Measurements from ENCODE around the gene EML1.
A peak's percentile ranks its signal among the peaks of the same experiment; 100 is the strongest.

The EML1 gene

DNA sequence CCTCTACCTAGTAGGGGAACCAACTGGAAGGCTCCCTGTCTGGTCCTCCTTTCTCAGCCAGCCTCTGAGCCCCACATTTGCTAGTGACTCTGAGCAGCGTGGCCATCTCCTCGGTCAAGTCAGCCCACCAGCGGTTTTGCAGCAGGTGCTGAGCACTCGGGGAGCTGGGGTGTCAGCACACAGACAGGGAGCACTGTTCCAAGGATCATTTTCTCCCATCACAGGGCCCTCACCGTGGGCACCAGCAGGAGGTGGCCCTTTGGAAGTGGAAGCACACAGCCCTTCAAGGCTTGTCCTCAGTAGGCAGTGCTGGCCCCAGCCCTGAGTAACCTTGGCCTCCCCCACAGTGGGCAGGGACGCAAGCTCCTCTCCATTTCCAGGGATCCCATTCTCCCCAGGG is 24.1 kb upstream of the EML1 start:
- TF ChIP-seq, protein P1, sequence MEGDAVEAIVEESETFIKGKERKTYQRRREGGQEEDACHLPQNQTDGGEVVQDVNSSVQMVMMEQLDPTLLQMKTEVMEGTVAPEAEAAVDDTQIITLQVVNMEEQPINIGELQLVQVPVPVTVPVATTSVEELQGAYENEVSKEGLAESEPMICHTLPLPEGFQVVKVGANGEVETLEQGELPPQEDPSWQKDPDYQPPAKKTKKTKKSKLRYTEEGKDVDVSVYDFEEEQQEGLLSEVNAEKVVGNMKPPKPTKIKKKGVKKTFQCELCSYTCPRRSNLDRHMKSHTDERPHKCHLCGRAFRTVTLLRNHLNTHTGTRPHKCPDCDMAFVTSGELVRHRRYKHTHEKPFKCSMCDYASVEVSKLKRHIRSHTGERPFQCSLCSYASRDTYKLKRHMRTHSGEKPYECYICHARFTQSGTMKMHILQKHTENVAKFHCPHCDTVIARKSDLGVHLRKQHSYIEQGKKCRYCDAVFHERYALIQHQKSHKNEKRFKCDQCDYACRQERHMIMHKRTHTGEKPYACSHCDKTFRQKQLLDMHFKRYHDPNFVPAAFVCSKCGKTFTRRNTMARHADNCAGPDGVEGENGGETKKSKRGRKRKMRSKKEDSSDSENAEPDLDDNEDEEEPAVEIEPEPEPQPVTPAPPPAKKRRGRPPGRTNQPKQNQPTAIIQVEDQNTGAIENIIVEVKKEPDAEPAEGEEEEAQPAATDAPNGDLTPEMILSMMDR (IDR thresholded peaks at IDR 0.05; ENCODE audit: low read depth, low read length) = no peak
- no peak overlapping the region for H3K4me3 ChIP-seq (ENCODE audit: low read depth, low read length)
- H3K9me3 ChIP-seq = no peaks in the 10 kb centered on the region
- no peaks in the 10 kb centered on the region for H3K36me3 ChIP-seq
- H3K4me1 ChIP-seq = peaks cover 10% of the 10 kb centered on the region
- no peak for DNase-seq
- H3K27me3 ChIP-seq = no peaks in the 10 kb centered on the region

DNA sequence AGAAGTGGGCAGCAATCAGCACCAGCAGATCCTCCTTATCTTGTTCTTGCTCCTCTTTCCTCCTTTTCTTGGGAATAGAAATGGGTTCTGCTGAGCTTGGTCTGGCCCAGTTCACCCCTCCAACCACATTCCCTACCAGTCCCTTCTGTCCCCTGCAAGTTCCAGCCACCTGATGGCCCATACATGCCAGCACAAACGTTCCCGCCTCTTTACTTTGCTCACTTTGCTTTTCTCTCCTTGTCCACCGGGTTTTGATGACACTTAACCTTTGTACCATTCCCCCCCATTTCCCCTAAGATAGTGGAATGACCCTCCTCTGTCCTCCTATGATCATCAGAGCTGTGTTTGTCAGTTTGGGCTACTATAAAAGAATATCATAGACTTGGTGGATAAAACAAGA is 23.4 kb upstream of the EML1 start:
- no peaks in the 10 kb centered on the region for H3K27me3 ChIP-seq
- peaks cover 17% of the 10 kb centered on the region for H3K4me1 ChIP-seq
- H3K36me3 ChIP-seq = no peaks in the 10 kb centered on the region
- no peak overlapping the region for H3K4me3 ChIP-seq (ENCODE audit: low read depth, low read length)
- TF ChIP-seq, protein P1 (IDR thresholded peaks at IDR 0.05; ENCODE audit: low read depth, low read length) = no peak
- H3K9me3 ChIP-seq = no peaks in the 10 kb centered on the region
- DNase-seq = no peak

DNA sequence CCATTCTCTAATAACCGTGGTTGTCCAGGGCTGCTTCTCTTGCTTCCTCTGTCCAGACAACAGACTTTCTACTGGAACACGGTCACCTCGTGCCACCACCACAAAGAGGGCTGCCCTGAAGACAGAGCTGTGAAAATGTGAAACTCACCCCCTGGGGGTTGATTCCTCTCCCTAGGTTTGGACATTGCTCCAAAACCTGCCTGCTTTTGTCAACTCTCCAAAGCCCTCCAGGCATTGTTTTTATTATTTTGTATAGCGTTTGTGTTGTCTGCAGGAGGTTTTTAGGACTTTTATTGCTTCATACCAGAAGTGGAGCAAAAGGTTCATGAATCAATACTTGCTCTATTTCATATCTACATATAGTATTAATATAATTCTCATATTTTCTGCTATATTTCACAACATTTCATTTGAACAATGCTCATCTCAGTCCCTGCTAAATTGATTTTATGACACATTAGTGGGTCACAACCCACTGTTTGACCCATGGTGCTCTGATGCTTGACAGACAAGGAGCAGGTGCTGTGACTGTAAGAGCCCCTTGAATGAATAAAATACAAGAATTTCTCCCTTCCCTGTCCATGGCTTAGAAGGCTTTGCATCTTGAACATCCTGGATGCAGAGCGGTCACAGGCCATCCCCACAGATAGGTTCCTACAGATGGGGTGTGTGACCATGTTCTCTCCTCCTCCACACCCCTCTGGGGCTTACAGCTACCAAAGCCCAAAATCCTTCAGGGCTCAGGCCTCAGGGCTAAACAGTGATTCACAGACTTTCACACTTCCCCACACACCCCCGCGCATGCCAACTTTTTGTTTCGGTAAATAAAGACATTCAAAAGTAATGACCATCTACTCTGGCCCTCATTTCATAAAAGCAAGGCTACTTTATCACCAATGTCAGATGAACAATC is 20.6 kb upstream of the EML1 start:
- no peak for DNase-seq
- TF ChIP-seq, protein P1 (IDR thresholded peaks at IDR 0.05; ENCODE audit: low read depth, low read length) = no peak
- Histone ChIP-seq H3K36me3 (no peaks in the 10 kb centered on the region), H3K4me1 (peaks cover 21% of the 10 kb centered on the region), H3K9me3 (no peaks in the 10 kb centered on the region), H3K27me3 (no peaks in the 10 kb centered on the region), H3K4me3 (ENCODE audit: low read depth, low read length) (no peak overlapping the region)

DNA sequence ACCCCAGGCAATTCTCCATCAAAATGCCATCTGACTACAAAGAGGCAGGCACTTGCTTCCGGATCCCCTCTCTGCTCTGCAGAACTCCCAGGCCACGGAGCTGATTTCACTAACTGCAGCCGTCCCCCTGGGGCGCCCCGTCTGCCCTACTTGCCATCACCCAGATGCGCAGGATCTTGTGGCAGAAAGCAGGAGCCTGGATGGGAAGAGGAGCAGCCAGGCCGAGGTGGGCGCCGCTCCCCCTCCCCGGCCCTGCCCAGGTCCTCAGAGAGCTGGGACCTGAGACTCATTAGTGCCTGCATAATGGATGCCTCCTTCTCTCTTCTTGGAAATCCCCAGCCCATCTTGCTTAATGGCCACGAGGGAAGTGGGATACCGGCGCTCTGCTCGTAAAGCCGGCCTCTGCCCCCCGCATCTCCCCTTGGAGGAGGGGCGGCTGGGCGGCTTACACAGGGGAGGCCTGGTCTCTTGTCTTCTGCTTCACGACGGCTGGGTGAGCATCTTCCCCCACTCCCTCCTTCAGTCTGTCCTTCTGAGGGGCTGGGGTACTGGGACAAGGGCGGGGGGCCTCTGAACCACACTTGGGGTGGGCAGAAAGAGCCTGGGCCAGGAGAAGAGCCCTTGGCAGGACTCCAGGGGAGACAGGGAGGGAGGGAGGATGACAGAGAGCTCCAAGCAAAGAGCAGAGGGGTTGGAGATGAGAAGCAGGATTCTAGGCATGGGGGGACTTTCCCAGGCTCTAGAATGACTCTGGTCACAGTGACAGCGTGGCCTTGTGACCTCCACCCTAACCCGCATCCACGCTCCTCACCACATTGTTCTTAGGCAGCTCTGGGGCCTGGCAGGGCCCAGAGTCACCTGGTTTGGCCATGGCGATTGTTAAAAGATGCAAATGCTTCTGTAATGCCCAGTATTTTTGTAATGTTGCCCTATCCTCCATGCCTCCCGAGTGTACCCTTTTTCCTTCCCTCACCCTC is 19.4 kb upstream of the EML1 start:
- TF ChIP-seq, protein P1 (IDR thresholded peaks at IDR 0.05; ENCODE audit: low read depth, low read length) = no peak
- H3K4me1 ChIP-seq = peaks cover 21% of the 10 kb centered on the region
- no peaks in the 10 kb centered on the region for H3K9me3 ChIP-seq
- H3K27me3 ChIP-seq = no peaks in the 10 kb centered on the region
- H3K36me3 ChIP-seq = no peaks in the 10 kb centered on the region
- H3K4me3 ChIP-seq (ENCODE audit: low read depth, low read length) = no peak overlapping the region
- peak; percentile 49 for DNase-seq

DNA sequence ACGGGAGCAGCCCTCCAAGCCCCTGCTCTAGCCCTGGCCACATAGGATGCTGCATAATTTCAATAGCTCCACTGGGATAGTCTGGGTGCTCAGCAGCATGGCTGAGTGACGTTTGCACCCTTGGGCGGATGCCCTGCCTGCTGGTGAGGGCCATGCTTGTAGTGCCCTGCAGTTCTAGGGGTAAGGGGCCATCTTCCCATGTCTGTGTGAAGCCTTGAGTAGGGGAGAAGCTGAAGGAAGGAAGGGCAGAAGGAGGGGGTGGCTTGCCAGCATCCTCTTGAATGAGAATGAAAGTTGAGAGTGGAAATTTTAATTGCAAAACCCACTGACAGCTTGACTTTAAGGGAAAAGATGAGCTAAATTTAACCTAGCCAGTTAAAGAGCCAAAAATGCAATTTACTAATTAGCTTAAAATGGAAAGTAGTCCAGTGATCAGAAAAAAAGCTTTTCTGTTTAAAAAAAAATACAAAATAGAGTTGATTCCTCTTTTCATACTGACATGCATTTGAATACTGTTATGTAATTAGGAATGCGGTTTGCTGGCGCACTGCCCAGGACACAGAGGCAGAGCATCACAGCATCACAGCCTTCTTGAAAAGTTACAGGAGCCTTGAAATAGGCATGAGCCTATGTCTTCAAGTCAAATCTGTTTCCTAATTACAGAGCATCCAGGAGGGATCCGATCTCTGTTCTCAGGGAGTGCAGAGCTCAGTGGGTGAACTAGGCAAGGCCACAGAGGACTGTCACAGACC is 18.5 kb upstream of the EML1 start:
- Histone ChIP-seq H3K36me3 (no peaks in the 10 kb centered on the region), H3K4me1 (peaks cover 21% of the 10 kb centered on the region), H3K9me3 (no peaks in the 10 kb centered on the region), H3K4me3 (ENCODE audit: low read depth, low read length) (no peak overlapping the region), H3K27me3 (no peaks in the 10 kb centered on the region)
- TF ChIP-seq, protein P1 (IDR thresholded peaks at IDR 0.05; ENCODE audit: low read depth, low read length) = no peak
- DNase-seq = peak; percentile 63
